Measurements from ENCODE around the gene HIKESHI. TPM values are rescaled to one million over a fixed set of nuclear protein-coding genes. Genes with fewer than 3 reads are reported as not detected.

The HIKESHI gene
- total RNA-seq, 2 experiments from 2014 or later: 6.3 to 6.6 TPM

DNA sequence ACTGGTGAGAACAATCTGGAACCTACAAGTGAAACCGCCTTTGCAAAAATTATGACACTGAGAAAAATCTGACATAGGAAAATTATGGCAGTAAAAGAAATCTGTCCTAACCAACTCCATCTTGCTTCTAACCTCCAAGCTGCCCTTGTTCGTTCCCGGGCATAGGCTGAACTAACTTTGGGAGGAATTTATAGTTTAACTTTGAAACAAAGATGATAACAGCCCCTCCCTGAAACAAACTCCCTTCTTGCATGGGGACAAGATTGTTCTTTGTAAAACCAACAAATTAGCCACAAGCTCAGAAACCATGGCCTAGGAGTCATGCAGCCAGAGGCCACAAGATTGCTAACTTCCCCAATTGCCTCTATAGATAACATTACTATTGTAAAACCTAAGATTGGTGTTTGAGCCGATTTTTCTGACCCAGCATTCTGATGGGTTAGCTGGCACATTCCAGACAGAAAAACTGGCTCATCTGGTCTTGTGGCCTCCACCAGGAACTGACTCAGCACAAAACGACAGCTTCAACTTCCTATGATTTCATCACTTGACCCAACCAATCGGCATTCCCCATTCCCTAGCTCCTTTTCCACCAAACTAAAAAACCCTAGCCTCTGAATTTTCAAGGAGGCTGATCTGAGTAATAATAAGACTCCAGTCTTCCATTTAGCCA is 69.0 kb downstream of the HIKESHI start:
- Mint-ChIP-seq H3K27me3 (peaks cover 7% of the 10 kb centered on the region), H3K27ac (no peak overlapping the region), H3K9me3 (no peaks in the 10 kb centered on the region), H3K4me1 (ENCODE audit: low read depth) (no peaks in the 10 kb centered on the region), H3K36me3 (ENCODE audit: low read depth) (no peaks in the 10 kb centered on the region), H3K4me3 (no peak overlapping the region)
- Histone ChIP-seq H3K36me3 (ENCODE audit: insufficient read depth, low read length) (no peaks in the 10 kb centered on the region), H3K4me3 (ENCODE audit: low read length) (no peak overlapping the region), H3K9me3 (ENCODE audit: control insufficient read depth in 1 of 2, insufficient read depth in 1 of 2, low read length in 2 of 2) (peaks cover 0 to 7% of the 10 kb centered on the region in 2 experiments), H3K4me1 (ENCODE audit: insufficient read depth, low read length) (no peaks in the 10 kb centered on the region), H3K27ac (ENCODE audit: low read depth in 1 of 2, low read length in 2 of 2) (no peak overlapping the region), H3K27me3 (ENCODE audit: control insufficient read depth in 1 of 2, insufficient read depth in 2 of 2, low read length in 2 of 2) (no peaks in the 10 kb centered on the region)
- DNase-seq (no peak), ATAC-seq (ENCODE audit: poor library complexity) (no peak)
- TF ChIP-seq, protein P1, sequence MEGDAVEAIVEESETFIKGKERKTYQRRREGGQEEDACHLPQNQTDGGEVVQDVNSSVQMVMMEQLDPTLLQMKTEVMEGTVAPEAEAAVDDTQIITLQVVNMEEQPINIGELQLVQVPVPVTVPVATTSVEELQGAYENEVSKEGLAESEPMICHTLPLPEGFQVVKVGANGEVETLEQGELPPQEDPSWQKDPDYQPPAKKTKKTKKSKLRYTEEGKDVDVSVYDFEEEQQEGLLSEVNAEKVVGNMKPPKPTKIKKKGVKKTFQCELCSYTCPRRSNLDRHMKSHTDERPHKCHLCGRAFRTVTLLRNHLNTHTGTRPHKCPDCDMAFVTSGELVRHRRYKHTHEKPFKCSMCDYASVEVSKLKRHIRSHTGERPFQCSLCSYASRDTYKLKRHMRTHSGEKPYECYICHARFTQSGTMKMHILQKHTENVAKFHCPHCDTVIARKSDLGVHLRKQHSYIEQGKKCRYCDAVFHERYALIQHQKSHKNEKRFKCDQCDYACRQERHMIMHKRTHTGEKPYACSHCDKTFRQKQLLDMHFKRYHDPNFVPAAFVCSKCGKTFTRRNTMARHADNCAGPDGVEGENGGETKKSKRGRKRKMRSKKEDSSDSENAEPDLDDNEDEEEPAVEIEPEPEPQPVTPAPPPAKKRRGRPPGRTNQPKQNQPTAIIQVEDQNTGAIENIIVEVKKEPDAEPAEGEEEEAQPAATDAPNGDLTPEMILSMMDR (IDR thresholded peaks at IDR 0.05): no peak
- CTCF ChIA-PET: no interaction called here
- intact Hi-C loops (cut with DNase I, micrococcal nuclease): no loop called here
- POLR2A ChIA-PET: interaction anchor here (0.8 kb wide), 1 partner anchor 795 kb away, joined by 3 read pairs; no protein-coding TSS in a partner anchor

DNA sequence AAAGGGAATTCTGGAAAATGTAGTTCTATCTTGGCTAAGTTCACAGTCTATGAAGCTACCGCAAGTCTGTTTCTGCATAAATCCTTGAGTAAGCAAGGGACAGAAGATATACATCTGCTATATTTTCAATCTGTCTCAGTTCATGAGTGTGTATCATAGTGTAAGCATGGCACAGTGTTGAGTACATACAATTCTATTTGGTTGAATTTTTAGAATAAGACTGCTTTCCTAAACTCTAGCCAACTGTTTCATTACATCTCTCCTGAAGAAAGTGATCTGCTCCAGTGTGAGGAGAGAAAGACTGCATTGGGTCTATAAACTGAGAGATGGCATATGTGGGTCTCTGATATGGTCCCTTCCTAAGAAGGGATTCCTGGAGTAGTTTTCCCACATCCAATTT is 70.0 kb downstream of the HIKESHI start:
- no peaks in the 10 kb centered on the region for H3K4me1 ChIP-seq (ENCODE audit: insufficient read depth, low read length)
- TF ChIP-seq, protein P1 (IDR thresholded peaks at IDR 0.05): no peak
- H3K9me3 ChIP-seq (ENCODE audit: control insufficient read depth in 1 of 2, insufficient read depth in 1 of 2, low read length in 2 of 2): peaks cover 0 to 7% of the 10 kb centered on the region in 2 experiments
- no peak overlapping the region for H3K4me3 ChIP-seq (ENCODE audit: low read length)
- intact Hi-C loops (cut with DNase I, micrococcal nuclease): no loop called here
- Mint-ChIP-seq H3K4me3 (no peak overlapping the region), H3K36me3 (ENCODE audit: low read depth) (no peaks in the 10 kb centered on the region), H3K27me3 (peaks cover 7% of the 10 kb centered on the region), H3K27ac (no peak overlapping the region), H3K4me1 (ENCODE audit: low read depth) (no peaks in the 10 kb centered on the region), H3K9me3 (no peaks in the 10 kb centered on the region)
- no peak for ATAC-seq (ENCODE audit: poor library complexity)
- CTCF ChIA-PET: no interaction called here
- no peaks in the 10 kb centered on the region for H3K27me3 ChIP-seq (ENCODE audit: control insufficient read depth in 1 of 2, insufficient read depth in 2 of 2, low read length in 2 of 2)
- no peaks in the 10 kb centered on the region for H3K36me3 ChIP-seq (ENCODE audit: insufficient read depth, low read length)
- no peak for DNase-seq
- no peak overlapping the region for H3K27ac ChIP-seq (ENCODE audit: low read depth in 1 of 2, low read length in 2 of 2)
- POLR2A ChIA-PET: no interaction called here

DNA sequence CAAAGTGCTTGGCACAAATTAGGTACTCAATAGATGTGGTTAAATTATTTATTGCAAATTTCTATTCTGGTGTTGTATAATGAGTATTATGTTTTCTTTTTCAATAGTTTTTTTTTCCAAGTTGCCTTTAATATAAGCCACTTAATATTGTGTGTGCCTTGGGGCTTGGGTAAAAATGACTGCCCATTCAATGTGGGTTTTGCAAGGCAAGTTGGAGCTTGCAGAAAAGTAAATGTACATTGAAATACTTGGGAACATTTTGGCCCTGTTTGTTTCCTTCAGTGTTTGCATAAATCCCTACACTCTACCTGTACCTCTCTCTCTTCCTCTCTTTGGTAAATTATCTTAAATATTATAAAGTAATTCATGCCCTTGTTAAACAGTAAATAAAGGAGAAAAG is 70.5 kb downstream of the HIKESHI start:
- H3K9me3 Mint-ChIP-seq: no peaks in the 10 kb centered on the region
- no peaks in the 10 kb centered on the region for H3K27me3 ChIP-seq (ENCODE audit: control insufficient read depth in 1 of 2, insufficient read depth in 2 of 2, low read length in 2 of 2)
- ATAC-seq (ENCODE audit: poor library complexity) (no peak), DNase-seq (no peak)
- no peaks in the 10 kb centered on the region for H3K36me3 ChIP-seq (ENCODE audit: insufficient read depth, low read length)
- H3K9me3 ChIP-seq (ENCODE audit: control insufficient read depth in 1 of 2, insufficient read depth in 1 of 2, low read length in 2 of 2): peaks cover 0 to 7% of the 10 kb centered on the region in 2 experiments
- H3K4me1 ChIP-seq (ENCODE audit: insufficient read depth, low read length): no peaks in the 10 kb centered on the region
- H3K27me3 Mint-ChIP-seq: peaks cover 7% of the 10 kb centered on the region
- intact Hi-C loops (cut with DNase I, micrococcal nuclease): no loop called here
- TF ChIP-seq, protein P1 (IDR thresholded peaks at IDR 0.05): no peak
- no peaks in the 10 kb centered on the region for H3K4me1 Mint-ChIP-seq (ENCODE audit: low read depth)
- H3K4me3 ChIP-seq (ENCODE audit: low read length): no peak overlapping the region
- H3K36me3 Mint-ChIP-seq (ENCODE audit: low read depth): no peaks in the 10 kb centered on the region
- H3K27ac Mint-ChIP-seq: no peak overlapping the region
- H3K27ac ChIP-seq (ENCODE audit: low read depth in 1 of 2, low read length in 2 of 2): no peak overlapping the region
- CTCF ChIA-PET: no interaction called here
- POLR2A ChIA-PET: no interaction called here
- no peak overlapping the region for H3K4me3 Mint-ChIP-seq

Data from CD4-positive, alpha-beta T cell (primary cell).